Adipocyte (in vitro differentiated cells): ENCODE measurements around the gene TRPV3.

ENCODE experiments used
- DNase-seq: peaks from one replicate; pipeline ENCODE4 v3.0.0-alpha.2; 2015; ENCODE audit warnings: low read depth
- H3K27me3 ChIP-seq: replicated peaks from 2 replicates; pipeline ENCODE4 v1.7.0; 2013; ENCODE audit warnings: mild to moderate bottlenecking, low read length, moderate library complexity; ENCODE audit not compliant: control insufficient read depth, insufficient read depth
- H3K36me3 ChIP-seq: 2 replicates; pipeline ENCODE4 v1.7.0; 2013; ENCODE audit warnings: low read length, mild to moderate bottlenecking, moderate library complexity; ENCODE audit not compliant: control insufficient read depth, insufficient read depth, severe bottlenecking
- H3K4me1 ChIP-seq: 2 replicates; pipeline ENCODE4 v1.7.0; 2013; ENCODE audit warnings: mild to moderate bottlenecking, low read length, moderate library complexity; ENCODE audit not compliant: control insufficient read depth, insufficient read depth
- H3K4me3 ChIP-seq: 2 replicates; pipeline ENCODE4 v1.7.0; 2013; ENCODE audit warnings: mild to moderate bottlenecking, low read length, moderate library complexity
- H3K9ac ChIP-seq: 2 replicates; pipeline ENCODE4 v1.7.0; 2013; ENCODE audit warnings: mild to moderate bottlenecking, low read length, moderate library complexity
- H3K9me3 ChIP-seq: 2 replicates; pipeline ENCODE4 v1.7.0; 2013; ENCODE audit warnings: mild to moderate bottlenecking, low read length, moderate library complexity; ENCODE audit not compliant: control insufficient read depth

The TRPV3 gene

DNA sequence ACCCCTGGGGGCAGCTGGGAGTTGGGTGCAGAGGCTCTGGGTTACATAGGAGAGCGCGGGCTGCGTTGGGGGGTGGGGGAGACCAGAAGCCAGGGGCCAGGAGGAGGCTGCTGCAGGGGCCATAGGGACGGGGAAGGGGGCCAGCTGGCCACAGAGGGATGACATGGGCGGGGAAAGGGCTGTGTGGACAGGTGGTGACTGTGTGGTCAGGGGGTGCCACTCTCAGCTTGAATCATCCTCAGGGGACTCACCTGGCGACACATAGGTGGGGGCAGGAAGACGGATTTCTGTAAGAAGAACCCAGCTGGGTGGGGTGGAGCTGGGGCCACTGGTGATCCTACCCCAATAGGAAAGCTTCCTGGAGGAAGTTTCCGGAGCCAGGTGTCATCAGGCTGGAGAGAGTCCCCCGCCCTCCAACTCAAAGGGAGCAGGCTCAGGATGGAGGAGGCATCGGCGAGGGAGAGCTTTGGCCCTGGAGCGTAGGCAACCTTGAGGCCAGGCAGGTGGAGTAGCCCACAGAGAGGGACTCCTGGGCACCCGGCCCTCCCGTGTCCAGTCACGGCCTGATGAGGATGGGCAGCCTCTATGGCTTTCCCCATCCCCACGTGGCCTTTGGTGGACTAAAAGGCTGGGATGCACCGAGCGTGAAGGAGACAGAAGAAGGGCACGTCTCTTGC lies 1.2 kb downstream of the TRPV3 start:
- Histone ChIP-seq H3K36me3 (no peaks in the 10 kb centered on the region), H3K9ac (no peak overlapping the region)
- DNase-seq: no peak

DNA sequence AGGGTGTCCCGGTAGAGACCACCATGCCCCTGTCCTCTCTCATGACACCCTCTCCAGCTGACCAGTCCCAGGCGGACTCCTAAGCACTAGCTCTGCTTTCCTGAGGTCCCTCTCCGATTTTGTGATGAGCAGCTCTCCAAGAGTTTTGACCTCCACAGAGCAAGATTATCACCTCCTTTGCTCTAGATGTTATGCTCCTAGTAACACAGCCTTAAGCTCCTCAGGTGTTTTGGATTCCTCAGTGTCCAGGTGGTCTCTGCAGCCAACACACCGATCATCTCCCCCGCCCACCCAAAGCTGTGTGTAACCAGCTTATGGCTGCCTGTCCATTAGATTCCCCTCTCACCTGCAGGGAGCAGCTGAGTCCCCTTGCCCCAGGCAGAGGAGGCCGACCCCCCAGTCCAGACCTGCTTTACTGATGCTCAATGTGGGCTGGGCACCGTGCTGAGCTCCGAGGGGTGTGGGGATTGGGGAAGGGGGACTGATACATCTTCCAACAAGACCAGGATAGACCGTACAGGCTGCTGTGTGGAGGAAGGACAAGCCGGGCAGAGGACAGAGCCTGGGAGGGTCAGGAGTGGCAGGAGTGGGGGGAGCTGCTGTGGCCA lies 2.3 kb downstream of the TRPV3 start:
- Histone ChIP-seq H3K9ac (no peak overlapping the region), H3K27me3 (no peaks in the 10 kb centered on the region), H3K36me3 (no peaks in the 10 kb centered on the region), H3K4me1 (peaks cover 4% of the 10 kb centered on the region), H3K9me3 (no peaks in the 10 kb centered on the region), H3K4me3 (no peak overlapping the region)
- no peak for DNase-seq

More for the DNA sequence above, 1.2 kb downstream of the TRPV3 start:
- peaks cover 4% of the 10 kb centered on the region for H3K4me1 ChIP-seq
- no peaks in the 10 kb centered on the region for H3K27me3 ChIP-seq
- H3K4me3 ChIP-seq: no peak overlapping the region
- no peaks in the 10 kb centered on the region for H3K9me3 ChIP-seq

DNA sequence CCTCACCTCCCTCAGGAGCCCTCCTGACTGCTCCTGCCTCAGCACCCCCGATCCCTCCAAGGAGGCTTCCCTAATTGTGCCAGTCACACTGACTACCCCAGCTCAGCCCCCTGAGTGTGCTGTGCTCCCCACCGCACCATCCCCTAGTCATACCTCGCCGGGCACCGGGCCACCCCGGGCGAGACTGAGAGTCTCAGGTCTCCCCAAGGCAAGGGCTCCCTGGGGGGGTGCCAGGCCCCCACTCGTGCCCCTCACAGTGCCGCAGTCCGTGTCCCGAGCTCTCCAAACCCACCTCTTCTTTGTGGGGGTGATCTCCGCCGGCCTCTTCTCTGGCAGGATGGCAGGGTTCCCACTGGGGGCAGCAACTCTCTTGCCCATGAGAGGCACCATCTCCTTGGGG lies 3.2 kb downstream of the TRPV3 start:
- no peaks in the 10 kb centered on the region for H3K27me3 ChIP-seq
- H3K4me1 ChIP-seq: peaks cover 4% of the 10 kb centered on the region
- H3K9ac ChIP-seq: no peak overlapping the region
- no peaks in the 10 kb centered on the region for H3K36me3 ChIP-seq
- H3K9me3 ChIP-seq: no peaks in the 10 kb centered on the region
- no peak for DNase-seq
- no peak overlapping the region for H3K4me3 ChIP-seq

DNA sequence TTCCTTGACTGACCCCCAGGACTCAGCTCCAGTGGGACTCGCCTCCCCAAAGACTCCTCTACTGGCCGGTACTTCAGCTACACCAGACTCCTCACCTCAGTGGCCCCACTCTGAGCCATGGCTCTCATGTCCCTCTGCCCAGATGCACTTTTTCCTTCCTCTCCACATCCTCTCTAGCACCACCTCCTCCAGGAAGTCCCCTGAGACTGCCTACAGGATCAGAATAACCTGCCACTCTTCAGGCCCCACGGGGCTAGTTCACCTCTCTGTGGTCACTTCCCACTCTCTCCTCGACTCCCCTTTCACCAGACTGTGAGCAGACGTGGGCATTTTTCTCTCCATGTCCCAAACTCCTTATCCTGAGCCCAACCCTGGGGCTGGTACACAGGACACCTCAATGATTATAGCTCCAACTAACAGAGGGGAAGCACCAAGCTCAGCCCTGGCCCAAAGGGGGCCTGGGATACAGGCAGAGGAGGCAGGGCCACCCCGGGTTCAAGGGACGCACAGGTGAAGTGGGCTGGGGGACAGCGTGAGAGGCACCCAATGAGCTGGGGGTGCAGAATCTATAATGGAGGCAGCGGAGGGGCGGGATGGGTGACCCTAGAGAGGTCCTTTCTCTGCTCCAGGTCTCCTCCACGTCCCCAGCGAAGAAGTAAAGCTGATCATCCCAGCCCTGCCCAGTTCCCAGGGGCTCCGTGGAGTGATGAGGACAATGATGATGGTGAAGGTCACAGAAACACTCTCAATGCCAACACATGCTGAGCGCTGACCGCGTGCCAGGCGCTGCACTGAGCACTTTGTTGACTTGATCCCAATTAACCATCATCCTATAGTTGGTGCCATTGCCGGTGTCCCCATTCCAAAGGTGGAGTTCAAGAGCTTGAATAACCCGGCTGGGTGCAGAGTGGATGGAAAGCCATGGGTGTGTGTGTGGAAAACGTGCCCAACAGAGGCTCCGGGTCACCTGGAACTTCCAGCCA lies 3.9 kb downstream of the TRPV3 start:
- no peak for DNase-seq
- Histone ChIP-seq H3K4me1 (no peaks in the 10 kb centered on the region), H3K27me3 (no peaks in the 10 kb centered on the region), H3K36me3 (no peaks in the 10 kb centered on the region), H3K9me3 (no peaks in the 10 kb centered on the region), H3K9ac (no peak overlapping the region), H3K4me3 (no peak overlapping the region)

DNA sequence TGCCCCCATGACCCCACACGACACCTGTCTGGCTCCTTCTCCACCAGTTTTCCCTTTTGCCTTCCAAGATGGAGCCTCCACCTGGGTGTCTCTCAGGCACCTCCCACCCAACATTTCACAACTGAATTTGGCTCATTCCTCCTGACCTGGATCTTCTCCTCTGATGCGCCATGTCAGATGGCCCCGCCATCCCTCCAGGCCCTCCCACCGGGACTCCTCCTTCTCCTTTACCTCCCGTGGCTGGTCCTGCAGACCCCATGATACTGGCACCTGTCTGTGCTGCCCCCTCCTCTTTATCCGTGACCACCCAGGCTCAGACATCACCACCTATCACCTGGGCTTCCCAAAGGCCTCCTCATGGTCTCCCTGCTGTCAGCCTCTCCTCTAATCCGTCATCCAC lies 4.7 kb downstream of the TRPV3 start:
- no peak for DNase-seq
- no peaks in the 10 kb centered on the region for H3K36me3 ChIP-seq
- H3K27me3 ChIP-seq: no peaks in the 10 kb centered on the region
- no peak overlapping the region for H3K4me3 ChIP-seq
- no peaks in the 10 kb centered on the region for H3K4me1 ChIP-seq
- no peak overlapping the region for H3K9ac ChIP-seq
- no peaks in the 10 kb centered on the region for H3K9me3 ChIP-seq

DNA sequence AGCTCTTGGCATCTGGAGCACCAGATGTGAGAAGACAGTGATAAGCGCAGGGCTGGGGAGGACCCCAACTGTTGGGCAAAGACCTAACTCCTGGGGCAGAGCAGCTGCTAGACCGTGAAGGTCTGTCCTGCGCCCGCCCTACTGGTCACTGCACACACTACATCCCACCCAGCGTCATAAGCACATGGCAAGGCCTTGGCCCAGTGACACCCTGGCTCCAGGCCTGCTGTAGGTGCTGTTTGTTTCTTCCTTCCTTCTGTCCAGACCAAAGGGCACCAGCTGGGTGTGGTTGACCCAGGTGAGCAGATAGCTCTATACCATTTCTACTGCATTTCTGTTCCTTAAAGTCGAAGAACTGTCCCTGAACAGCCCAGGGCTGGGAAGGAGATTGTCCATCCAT lies 6.4 kb downstream of the TRPV3 start:
- no peak for DNase-seq
- H3K9me3 ChIP-seq: no peaks in the 10 kb centered on the region
- no peak overlapping the region for H3K4me3 ChIP-seq
- H3K9ac ChIP-seq: no peak overlapping the region
- no peaks in the 10 kb centered on the region for H3K27me3 ChIP-seq
- no peaks in the 10 kb centered on the region for H3K4me1 ChIP-seq
- H3K36me3 ChIP-seq: no peaks in the 10 kb centered on the region

DNA sequence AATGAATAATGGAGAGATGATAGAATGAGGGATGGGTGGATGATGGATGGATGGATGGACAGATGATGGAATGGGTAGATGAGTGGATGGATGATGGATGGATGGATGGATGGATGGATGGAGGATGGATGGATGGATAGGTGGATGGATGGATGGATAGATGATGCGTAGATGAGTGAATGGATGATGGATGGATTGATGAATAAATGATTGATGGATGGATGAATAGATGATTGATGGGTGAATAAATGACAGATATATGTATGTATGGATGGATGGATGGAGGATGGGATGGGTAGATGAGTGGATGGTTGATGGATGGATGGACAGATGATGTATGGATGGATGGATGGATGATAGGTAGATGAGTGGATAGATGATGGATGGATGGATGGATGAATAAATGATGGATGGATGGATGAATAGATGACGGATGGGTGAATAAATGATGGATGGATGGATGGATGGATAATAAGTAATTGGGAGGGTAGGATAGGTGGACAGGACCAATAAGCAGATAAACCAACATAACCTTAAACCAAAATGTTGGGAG lies 7.9 kb downstream of the TRPV3 start:
- Histone ChIP-seq H3K27me3 (no peaks in the 10 kb centered on the region), H3K9ac (no peak overlapping the region), H3K9me3 (no peaks in the 10 kb centered on the region), H3K4me1 (no peaks in the 10 kb centered on the region), H3K4me3 (no peak overlapping the region), H3K36me3 (no peaks in the 10 kb centered on the region)
- no peak for DNase-seq

DNA sequence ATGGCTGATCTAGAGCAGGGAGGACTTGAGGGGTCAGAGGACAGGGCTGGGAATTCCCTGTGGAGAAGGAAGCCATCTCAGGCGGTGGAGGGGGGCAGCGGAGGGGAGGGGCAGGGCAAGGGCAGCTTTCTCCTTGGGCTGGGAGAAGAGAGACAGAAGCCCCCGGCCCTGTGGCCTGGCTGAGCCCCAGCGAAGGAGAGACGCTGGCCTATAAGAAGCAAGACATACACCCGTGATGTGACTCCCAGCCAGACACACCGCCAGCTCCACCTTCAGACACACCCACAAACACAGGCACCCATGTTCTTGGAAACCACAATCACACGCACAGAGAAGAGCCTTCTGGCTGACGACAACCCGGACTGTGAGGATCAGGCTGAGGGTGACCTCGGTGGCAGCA lies 10.0 kb downstream of the TRPV3 start:
- H3K27me3 ChIP-seq: no peaks in the 10 kb centered on the region
- no peaks in the 10 kb centered on the region for H3K36me3 ChIP-seq
- H3K9me3 ChIP-seq: no peaks in the 10 kb centered on the region
- no peaks in the 10 kb centered on the region for H3K4me1 ChIP-seq
- DNase-seq: no peak
- no peak overlapping the region for H3K9ac ChIP-seq
- no peak overlapping the region for H3K4me3 ChIP-seq

DNA sequence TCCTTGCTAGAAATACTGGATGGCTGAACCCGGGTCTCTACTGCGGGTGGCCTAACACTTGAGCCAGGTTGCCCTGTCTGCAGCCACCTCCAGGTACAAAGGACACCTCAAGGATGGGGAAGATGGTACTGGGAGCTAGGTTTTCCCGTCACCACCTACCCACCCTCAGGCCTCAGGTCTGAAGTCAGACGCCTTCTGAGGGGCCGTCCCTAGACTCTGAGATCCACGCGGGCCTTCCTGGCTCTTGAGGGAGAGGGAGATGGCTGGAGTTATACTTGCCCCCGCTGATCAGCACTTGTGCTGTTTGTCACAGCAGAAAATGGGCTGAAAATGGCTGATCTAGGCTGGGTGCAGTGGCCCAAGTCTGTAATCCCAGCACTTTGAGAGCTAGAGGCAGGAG lies 10.6 kb downstream of the TRPV3 start:
- Histone ChIP-seq H3K9me3 (no peaks in the 10 kb centered on the region), H3K9ac (no peak overlapping the region), H3K36me3 (no peaks in the 10 kb centered on the region), H3K4me1 (no peaks in the 10 kb centered on the region), H3K4me3 (no peak overlapping the region), H3K27me3 (no peaks in the 10 kb centered on the region)
- DNase-seq: no peak

DNA sequence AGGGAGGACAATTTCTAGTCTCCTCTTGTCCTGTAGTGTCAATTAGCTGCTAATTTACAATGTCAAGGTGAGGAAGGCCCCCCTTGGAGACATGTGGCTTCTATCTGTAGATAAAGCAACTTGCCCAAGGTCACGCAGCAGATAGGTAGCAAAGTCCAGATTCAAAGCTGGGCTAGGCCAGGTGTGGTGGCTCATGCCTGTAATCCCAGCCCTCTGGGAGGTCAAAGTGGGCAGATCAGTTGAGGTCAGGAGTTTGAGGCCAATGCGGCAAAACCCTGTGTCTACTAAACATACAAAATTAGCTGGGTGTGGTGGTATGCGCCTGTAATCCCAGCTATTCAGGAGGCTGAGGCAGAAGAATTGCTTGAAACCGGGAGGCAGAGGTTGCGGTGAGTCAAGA lies 11.1 kb downstream of the TRPV3 start:
- no peaks in the 10 kb centered on the region for H3K27me3 ChIP-seq
- no peaks in the 10 kb centered on the region for H3K36me3 ChIP-seq
- DNase-seq: no peak
- H3K4me1 ChIP-seq: no peaks in the 10 kb centered on the region
- H3K9me3 ChIP-seq: no peaks in the 10 kb centered on the region
- no peak overlapping the region for H3K4me3 ChIP-seq
- no peak overlapping the region for H3K9ac ChIP-seq

DNA sequence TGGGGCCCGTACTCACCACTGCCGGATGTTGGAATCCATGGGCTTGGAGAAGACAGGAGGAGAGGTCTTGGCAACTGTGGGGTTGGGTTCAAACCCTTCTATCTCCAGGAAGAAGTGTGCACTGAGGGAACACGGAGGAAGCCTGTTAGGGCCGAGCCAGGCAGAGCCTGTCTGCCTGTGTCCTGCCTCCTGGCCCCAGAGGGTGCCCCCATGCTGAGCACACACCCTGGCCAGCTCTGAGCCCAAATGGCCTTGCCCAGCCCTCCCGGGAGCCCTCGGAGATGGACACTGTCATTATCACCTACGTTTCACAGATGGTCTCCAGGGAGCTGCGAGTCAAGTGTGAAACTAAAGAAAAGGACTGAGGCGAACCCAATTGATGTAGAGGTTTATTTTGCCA lies 12.5 kb downstream of the TRPV3 start:
- DNase-seq: no peak
- H3K27me3 ChIP-seq: no peaks in the 10 kb centered on the region
- H3K9ac ChIP-seq: no peak overlapping the region
- no peak overlapping the region for H3K4me3 ChIP-seq
- no peaks in the 10 kb centered on the region for H3K9me3 ChIP-seq
- H3K36me3 ChIP-seq: no peaks in the 10 kb centered on the region
- no peaks in the 10 kb centered on the region for H3K4me1 ChIP-seq
